Mesodermal cell (in vitro differentiated cells): Measurements from ENCODE around the gene PDE9A.

Experiments used
- H3K27ac ChIP-seq: 2 replicates; pipeline ENCODE4 v1.7.0; 2013; ENCODE audit warnings: mild to moderate bottlenecking, low read depth, low read length, moderate library complexity; ENCODE audit not compliant: severe bottlenecking
- H3K36me3 ChIP-seq: 2 replicates; pipeline ENCODE4 v1.7.1; 2013; ENCODE audit warnings: mild to moderate bottlenecking, low read length, moderate library complexity; ENCODE audit not compliant: control insufficient read depth, insufficient read depth
- H3K4me1 ChIP-seq: one replicate; pipeline ENCODE4 v1.7.1; 2013; ENCODE audit warnings: mild to moderate bottlenecking, low read length; ENCODE audit not compliant: insufficient read depth, control insufficient read depth, poor library complexity, severe bottlenecking
- H3K4me3 ChIP-seq: 2 replicates; pipeline ENCODE4 v1.7.0; 2013; ENCODE audit warnings: low read length, control low read depth, mild to moderate bottlenecking; ENCODE audit not compliant: insufficient read depth, poor library complexity, severe bottlenecking; ENCODE audit errors: extremely low read depth
- H3K9me3 ChIP-seq: 2 replicates; pipeline ENCODE4 v1.7.1; 2013; ENCODE audit warnings: mild to moderate bottlenecking, low read length, moderate library complexity; ENCODE audit not compliant: control insufficient read depth
- WGBS, 2 experiments: methylation state at CpG; one replicate each; pipeline ENCODE4 v1.1.5; 2013; ENCODE audit warnings: missing lambda C conversion rate in 2 of 2; ENCODE audit not compliant: insufficient coverage in 2 of 2; 5-methylcytosine and 5-hydroxymethylcytosine counted together

PDE9A gene

DNA sequence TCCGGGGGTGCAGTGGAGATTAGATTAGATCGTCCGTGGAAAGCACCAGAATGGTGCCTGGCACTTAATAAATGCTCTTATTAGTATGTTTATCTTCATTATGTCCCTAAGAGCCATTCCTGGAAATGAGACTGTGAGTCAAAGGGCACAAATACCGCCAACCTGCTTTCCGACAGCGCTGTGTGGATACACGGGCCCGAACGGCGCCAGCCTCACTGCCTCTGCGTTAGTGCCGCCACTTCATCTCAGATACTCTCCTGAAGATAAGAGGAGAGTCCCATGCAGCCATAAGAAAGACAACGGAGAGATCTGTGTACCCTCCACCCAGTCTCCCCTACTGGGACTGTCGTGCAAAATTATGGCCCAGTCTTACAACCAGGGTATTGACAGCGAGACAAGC lies 22.0 kb downstream of the PDE9A start:
- H3K9me3 ChIP-seq, result no peaks in the 10 kb centered on the region
- H3K27ac ChIP-seq, result no peak overlapping the region
- WGBS, 2 experiments, result 96 to 100% methylated on average over 13 of the region's 15 CpGs
- peaks cover 1% of the 10 kb centered on the region for H3K36me3 ChIP-seq
- no peak overlapping the region for H3K4me3 ChIP-seq
- H3K4me1 ChIP-seq, result peaks cover 22% of the 10 kb centered on the region

DNA sequence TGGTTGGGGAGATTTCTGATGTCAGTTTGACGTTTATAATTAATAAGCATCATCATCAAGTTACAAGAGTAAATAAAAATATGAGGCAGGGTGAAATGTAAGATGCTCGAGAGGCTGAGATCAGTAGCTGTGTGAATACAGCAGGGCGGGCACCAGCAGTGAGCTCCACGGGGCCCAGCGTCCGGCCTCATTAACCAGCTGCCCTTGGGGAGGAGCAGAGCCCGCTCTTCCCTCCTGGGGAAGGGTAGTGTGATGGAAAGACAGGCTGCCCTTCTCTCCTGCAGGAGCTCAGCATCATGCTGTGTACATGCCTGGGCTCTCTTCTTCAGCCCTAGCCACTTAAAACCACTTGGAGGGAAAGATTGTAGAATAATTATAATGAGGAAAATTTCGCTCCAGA lies 23.4 kb downstream of the PDE9A start:
- Histone ChIP-seq H3K36me3 (no peaks in the 10 kb centered on the region), H3K27ac (no peak overlapping the region), H3K4me3 (no peak overlapping the region), H3K9me3 (no peaks in the 10 kb centered on the region), H3K4me1 (peaks cover 22% of the 10 kb centered on the region)
- WGBS, 2 experiments, result 59 to 83% methylated on average over 4 to 6 of the region's 8 CpGs

DNA sequence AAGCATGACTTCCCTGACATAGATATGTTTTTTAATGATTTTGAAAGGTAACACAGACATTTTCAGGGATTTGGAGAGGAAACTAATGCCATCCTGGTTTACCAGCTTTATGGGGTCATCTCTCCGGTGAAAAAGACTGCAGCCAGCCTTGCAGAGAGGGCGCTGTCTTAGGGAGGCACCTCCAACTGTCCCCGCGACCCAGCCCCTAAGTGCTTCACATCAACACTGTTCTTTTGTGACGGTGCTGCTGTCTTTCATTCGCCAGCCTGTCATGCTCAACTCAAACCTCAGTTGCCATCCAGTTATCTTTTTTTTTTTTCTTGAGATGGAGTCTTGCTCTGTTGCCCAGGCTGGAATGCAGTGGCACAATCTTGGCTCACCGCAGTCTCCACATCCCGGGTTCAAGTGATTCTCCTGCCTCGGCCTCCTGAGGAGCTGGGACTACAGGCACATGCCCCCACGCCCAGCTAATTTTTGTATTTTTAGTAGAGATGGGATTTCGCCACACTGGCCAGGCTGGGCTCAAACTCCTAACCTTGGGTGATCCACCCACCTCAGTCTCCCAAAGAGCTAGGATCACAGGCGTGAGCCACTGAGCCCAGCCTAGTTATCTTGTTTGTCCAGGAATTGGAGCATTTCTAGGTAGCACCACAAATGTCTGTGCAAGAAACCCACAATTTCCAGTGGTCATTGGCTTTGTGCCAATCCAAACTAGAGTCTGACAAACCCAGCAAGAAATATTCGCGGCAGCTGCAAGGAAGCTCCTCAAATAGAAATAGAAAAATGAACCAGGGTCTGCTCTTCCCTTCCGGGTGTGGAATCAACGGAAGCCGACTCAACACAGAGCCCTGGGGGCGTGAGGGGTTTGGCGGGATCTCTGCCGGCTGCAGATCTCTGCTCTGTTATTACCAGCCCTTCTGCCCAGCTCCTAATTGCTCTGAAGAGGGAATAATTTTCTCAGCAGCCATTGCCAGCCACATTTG lies 24.2 kb downstream of the PDE9A start:
- Histone ChIP-seq H3K27ac (no peak overlapping the region), H3K4me1 (peaks cover 22% of the 10 kb centered on the region), H3K36me3 (no peaks in the 10 kb centered on the region), H3K4me3 (no peak overlapping the region), H3K9me3 (no peaks in the 10 kb centered on the region)
- 85 to 88% methylated on average over 18 of the region's 20 CpGs for WGBS, 2 experiments

DNA sequence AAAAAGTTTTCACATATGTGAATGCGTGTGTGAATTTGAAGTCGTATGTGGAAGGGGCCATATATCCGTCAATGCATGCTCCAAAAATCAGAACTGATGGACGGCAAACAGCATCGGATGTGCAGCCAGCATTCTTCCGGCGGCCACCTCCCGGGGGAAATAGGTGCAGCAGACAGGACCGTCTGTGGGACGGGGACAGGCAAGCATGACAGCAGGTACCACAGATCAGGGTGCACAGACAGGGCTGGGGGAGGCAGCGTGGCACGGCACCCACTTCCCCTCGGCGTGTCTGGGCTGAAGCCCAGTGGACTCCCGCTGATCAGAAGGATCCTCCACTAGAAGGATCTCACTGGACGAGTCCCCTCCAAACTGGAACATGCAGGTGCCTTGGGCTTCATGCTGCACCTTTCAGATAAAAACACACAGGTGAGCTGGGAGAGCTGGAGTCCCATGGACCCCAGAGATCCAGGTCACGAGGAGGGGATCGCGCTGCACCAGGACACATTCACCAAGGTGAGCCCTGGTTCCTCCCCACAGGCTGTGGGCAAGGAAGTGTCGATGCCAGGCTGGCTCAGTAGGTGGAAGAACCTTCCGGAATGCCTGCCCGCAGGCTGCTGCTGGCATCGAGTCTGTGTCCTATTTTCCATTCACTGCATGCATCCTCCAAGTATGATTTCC lies 25.3 kb downstream of the PDE9A start:
- peaks cover 15% of the 10 kb centered on the region for H3K4me1 ChIP-seq
- no peak overlapping the region for H3K27ac ChIP-seq
- no peak overlapping the region for H3K4me3 ChIP-seq
- no peaks in the 10 kb centered on the region for H3K36me3 ChIP-seq
- no peaks in the 10 kb centered on the region for H3K9me3 ChIP-seq
- WGBS, 2 experiments, result 95 to 96% methylated on average over 23 of the region's 23 CpGs

DNA sequence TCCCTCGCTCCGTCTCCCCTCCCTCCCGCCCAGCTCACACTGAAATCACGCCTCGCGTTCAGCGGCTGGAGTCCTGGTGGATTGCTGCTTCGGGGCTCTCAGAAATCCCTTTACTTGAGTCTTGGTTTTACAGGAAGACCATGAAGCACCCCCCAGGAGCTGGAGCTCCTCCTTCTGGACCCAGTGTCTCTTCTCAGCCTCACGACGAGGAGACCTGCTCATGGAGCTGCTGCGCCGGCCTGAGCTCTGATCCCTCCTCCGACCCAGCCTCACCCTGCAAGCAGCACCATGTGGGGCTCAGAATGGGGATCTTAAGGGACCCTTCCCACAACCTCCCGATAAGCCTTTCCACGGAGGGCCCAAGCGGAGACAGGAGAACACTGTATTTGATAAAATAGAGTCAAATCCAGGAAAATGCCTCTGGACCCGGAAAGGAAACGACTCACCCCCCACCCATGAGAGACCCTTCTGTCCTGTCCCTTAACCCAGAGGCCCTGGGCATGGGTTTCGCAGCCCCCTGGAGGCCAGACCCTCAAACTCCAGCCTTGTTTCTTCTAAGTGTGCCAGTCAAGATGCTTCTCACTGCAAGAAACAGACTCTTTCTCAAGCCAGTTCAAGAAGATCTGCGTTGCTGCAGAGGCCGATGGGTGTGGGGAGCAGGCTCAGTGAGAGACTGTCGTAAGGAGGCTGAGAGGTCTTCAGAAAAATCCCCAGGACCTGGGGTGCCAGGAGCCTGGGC lies 26.1 kb downstream of the PDE9A start:
- no peak overlapping the region for H3K4me3 ChIP-seq
- H3K27ac ChIP-seq, result no peak overlapping the region
- H3K4me1 ChIP-seq, result peaks cover 8% of the 10 kb centered on the region
- H3K36me3 ChIP-seq, result no peaks in the 10 kb centered on the region
- no peaks in the 10 kb centered on the region for H3K9me3 ChIP-seq
- WGBS, 2 experiments, result 90% methylated on average over 16 to 17 of the region's 22 CpGs

DNA sequence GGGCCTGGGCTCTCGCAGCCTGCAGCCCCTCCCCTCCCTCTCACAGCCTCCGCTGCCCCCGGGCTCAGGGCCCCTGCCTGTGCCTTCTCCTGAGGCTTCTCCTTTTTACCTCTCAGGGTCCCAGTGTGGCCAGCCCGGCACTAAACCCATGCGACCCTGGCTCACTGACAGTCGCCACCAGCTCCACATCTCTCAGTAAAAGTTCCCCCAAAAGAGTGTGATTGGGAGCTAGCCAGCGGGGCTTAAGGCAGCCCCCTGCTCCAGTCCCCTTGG lies 26.6 kb downstream of the PDE9A start:
- 90 to 92% methylated on average over 4 to 5 of the region's 7 CpGs for whole genome bisulfite sequencing, 2 experiments

DNA sequence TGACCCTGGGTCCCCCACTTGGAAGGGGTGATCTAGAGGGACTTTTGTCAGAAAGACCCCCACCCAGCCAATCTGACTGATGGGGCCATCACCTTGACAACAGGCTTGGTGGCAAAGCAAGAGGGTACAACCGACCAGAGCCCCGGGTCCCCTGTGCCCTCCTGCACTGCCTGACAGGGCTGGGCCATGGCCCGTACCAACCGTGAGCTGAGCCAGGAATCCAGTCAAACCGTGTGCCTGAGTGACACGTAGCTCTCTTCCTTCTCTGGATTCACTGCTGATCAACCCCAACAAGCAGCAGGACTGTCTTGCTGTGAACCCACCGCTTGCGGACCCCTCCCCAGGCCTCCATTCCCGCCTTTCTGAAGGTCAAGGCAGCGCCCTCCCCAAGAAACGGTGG lies 27.0 kb downstream of the PDE9A start:
- Histone ChIP-seq H3K9me3 (no peaks in the 10 kb centered on the region), H3K4me3 (no peak overlapping the region), H3K27ac (no peak overlapping the region), H3K36me3 (peaks cover 2% of the 10 kb centered on the region), H3K4me1 (peaks cover 3% of the 10 kb centered on the region)
- 93 to 99% methylated on average over 11 of the region's 11 CpGs for WGBS, 2 experiments

More for the DNA sequence above, 26.6 kb downstream of the PDE9A start:
- H3K27ac ChIP-seq, result no peak overlapping the region
- H3K36me3 ChIP-seq, result no peaks in the 10 kb centered on the region
- H3K4me1 ChIP-seq, result peaks cover 3% of the 10 kb centered on the region
- no peak overlapping the region for H3K4me3 ChIP-seq
- no peaks in the 10 kb centered on the region for H3K9me3 ChIP-seq

DNA sequence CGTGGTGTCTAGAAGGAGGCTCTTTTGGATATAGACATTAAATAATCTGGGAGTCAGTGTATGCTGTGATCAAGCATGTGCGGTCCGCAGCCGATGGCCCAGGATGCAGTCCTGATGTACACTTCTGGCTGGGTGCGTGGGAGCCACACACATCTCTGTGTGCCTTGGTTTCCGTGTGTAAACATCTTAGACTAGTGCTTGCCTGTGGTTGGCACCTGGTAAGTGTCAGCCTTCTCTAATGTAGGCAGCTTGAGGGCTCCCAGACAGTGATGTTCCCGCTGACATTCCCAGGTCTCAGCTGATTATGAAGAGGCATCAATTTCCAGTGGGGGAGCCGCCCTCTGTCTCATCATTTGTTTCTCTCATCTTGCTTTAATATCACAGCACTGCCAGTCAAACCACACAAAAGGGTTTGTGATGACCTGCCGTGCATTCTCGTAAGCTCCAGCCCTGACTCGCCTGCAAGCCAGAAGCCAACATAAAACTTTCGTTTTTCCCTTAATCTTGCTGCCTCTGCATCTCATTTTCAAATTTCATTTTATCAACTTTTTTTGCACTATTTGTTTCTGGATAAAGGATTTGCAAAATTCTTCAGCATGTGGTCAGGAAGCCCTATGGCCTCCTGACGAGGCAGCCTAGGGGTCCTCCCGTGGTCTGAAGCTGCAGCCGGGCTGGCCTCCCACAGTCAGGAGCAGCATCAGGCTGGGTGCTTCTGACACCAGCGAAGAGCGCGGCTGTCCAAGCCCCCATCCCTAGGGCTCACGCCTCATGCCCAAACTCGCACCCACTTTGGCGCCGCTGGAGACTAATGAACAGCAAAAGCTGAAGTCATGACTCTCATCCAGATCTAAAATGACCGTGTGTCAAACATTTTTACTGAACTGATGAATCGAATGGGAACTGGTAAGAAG lies 28.1 kb downstream of the PDE9A start:
- Histone ChIP-seq H3K36me3 (peaks cover 6% of the 10 kb centered on the region), H3K4me3 (no peak overlapping the region), H3K27ac (no peak overlapping the region), H3K9me3 (no peaks in the 10 kb centered on the region), H3K4me1 (peaks cover 3% of the 10 kb centered on the region)
- 92 to 97% methylated on average over 21 to 24 of the region's 24 CpGs for WGBS, 2 experiments

DNA sequence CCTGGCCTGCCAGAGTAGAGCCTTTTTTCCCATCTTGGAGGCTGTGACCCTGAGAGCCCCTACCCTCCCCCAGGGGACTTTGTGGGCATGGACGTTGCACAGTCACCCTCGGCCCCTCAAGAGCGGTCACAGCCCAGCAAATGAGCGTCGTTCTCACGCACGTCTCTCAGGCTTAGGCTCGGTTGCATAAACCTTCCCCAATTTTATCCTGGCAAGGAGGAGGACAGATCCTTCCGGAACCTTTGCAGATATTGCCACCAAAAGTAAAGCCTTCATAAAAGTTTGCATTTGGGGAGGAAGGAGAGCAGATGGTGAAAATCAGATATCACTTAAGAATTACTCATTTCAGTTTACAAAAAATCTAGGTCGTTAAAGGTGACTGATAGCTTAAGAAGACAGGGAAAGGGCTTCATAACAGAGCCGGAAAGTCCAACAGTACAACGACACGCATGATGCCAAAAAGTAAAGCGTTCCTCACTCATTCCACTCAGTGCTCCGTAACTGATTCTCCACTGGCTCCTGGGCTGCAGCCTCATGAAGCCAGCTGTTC lies 29.3 kb downstream of the PDE9A start:
- H3K4me1 ChIP-seq, result peaks cover 3% of the 10 kb centered on the region
- WGBS, 2 experiments, result 96 to 98% methylated on average over 8 to 13 of the region's 15 CpGs
- no peak overlapping the region for H3K4me3 ChIP-seq
- peaks cover 7% of the 10 kb centered on the region for H3K36me3 ChIP-seq
- H3K9me3 ChIP-seq, result no peaks in the 10 kb centered on the region
- H3K27ac ChIP-seq, result no peak overlapping the region
